HL-60 (cell line): ENCODE measurements around the gene REEP1.

Experiments
- DNase-seq, 2 experiments: peaks; one replicate each; pipeline ENCODE4 v3.0.0-alpha.2; 2010 to 2020; ENCODE audit warnings: low read depth in 1 of 2, low spot score in 1 of 2
- H3K27ac ChIP-seq: fragments of 250-450 bp; sonication (Bioruptor Pico); replicated peaks from 2 replicates; pipeline ENCODE4 v1.5.1; 2020; ENCODE audit warnings: mild to moderate bottlenecking, moderate library complexity
- H3K27me3 ChIP-seq: fragments of 250-450 bp; sonication (Bioruptor Pico); 2 replicates; pipeline ENCODE4 v1.5.1; 2021; ENCODE audit warnings: mild to moderate bottlenecking, moderate library complexity; ENCODE audit not compliant: insufficient read depth, poor library complexity, severe bottlenecking
- H3K4me3 ChIP-seq: replicated peaks from 2 replicates; pipeline ENCODE4 v1.5.1; 2011; ENCODE audit warnings: mild to moderate bottlenecking, control low read depth, low read length; ENCODE audit not compliant: insufficient read depth
- CTCF ChIP-seq: IDR thresholded peaks from one replicate; pipeline ENCODE4 v1.5.1; 2011; ENCODE audit warnings: low read length, control low read depth, inconsistent platforms; ENCODE audit not compliant: insufficient read depth
- GABPA ChIP-seq: IDR thresholded peaks from 2 replicates; pipeline ENCODE4 v1.6.1; 2012; ENCODE audit warnings: low read depth
- POLR2AphosphoS5 ChIP-seq: IDR thresholded peaks from 2 replicates; pipeline ENCODE4 v1.6.1; 2012; ENCODE audit warnings: low read depth
- REST ChIP-seq: IDR thresholded peaks from 2 replicates; pipeline ENCODE4 v1.6.1; 2012; ENCODE audit warnings: low read depth; ENCODE audit not compliant: insufficient replicate concordance
- SPI1 ChIP-seq: IDR thresholded peaks from 2 replicates; pipeline ENCODE4 v1.6.1; 2012; ENCODE audit warnings: low read depth, mild to moderate bottlenecking, borderline replicate concordance

Gene REEP1

DNA sequence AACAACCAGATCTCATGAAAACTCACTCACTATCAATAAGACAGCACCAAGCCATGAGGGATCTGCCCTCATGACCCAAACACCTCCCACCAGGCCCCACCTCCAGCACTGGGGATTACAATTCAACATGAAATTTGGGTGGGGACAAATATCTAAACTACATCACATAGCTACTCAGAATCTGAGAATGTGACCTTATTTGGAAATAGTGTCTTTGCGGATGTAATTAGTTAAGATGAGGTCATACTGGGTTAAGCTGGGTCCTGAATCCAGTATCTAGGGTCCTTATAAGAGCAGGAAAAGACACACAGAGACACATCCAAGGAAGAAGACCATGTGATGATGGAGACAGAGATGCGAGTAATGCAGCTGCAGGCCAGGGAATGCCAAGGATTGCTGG is 27.5 kb upstream of the REEP1 start:
- DNase-seq: no peak
- no peaks in the 10 kb centered on the region for H3K27me3 ChIP-seq
- no peak overlapping the region for H3K4me3 ChIP-seq
- TF ChIP-seq GABPA (no peak), POLR2AphosphoS5 (no peak), SPI1 (no peak), CTCF (no peak), REST (no peak)
- H3K27ac ChIP-seq: no peak overlapping the region

GRCh38 chr2:86360776-86361175 is 23.4 kb upstream of the REEP1 start:
- no peak overlapping the region for H3K27ac ChIP-seq
- no peaks in the 10 kb centered on the region for H3K27me3 ChIP-seq

GRCh38 chr2:86358957-86359356 is 21.5 kb upstream of the REEP1 start:
- no peak for DNase-seq
- Histone ChIP-seq H3K4me3 (no peak overlapping the region), H3K27ac (no peak overlapping the region), H3K27me3 (no peaks in the 10 kb centered on the region)
- TF ChIP-seq REST (no peak), POLR2AphosphoS5 (no peak), GABPA (no peak), SPI1 (no peak), CTCF (no peak)

More at GRCh38 chr2:86360776-86361175, 23.4 kb upstream of the REEP1 start:
- DNase-seq: no peak
- TF ChIP-seq GABPA (no peak), REST (no peak), POLR2AphosphoS5 (no peak), SPI1 (no peak), CTCF (no peak)
- H3K4me3 ChIP-seq: no peak overlapping the region
